Caco-2 (cell line): ENCODE data around the gene ARHGEF38. TPM values are rescaled to one million over a fixed set of nuclear protein-coding genes. Genes with fewer than 3 reads are reported as not detected.

ENCODE experiments used
- BruUV-seq: library from RNA; stranded (reverse); fragments of 400-500 nt; replicated peaks from 2 replicates; lab custom pipeline; 2021; lab: Mats Ljungman, UMichigan
- CTCF ChIA-PET: fragments of 300-600 bp; sonication (Branson Sonifier 250); formaldehyde crosslinking; loops from one replicate; lab custom pipeline; 2022; ENCODE audit warnings: antibody characterized with exemption; lab: Charles Lee
- POLR2A ChIA-PET: fragments of 300-600 bp; sonication (Branson Sonifier 250); formaldehyde crosslinking; loops from one replicate; lab custom pipeline; 2022; ENCODE audit warnings: antibody characterized with exemption; lab: Charles Lee
- DNase-seq, 2 experiments: peaks; one replicate each; pipeline versions ENCODE4 v3.0.0 to v3.0.0-alpha.2; 2020 to 2022
- H3K27me3 ChIP-seq: replicated peaks from 2 replicates; pipeline ENCODE4 v1.6.0; 2011; ENCODE audit warnings: low read length; ENCODE audit not compliant: control insufficient read depth, insufficient read depth
- H3K36me3 ChIP-seq: 2 replicates; pipeline ENCODE4 v1.5.1; 2011; ENCODE audit warnings: low read length; ENCODE audit not compliant: control insufficient read depth, insufficient read depth
- H3K4me1 ChIP-seq: fragments of 250-450 bp; sonication (Bioruptor Pico); 2 replicates; pipeline ENCODE4 v1.5.1; 2020; ENCODE audit warnings: mild to moderate bottlenecking
- H3K4me3 ChIP-seq: 2 replicates; pipeline ENCODE4 v1.5.1; 2011; ENCODE audit warnings: low read depth, mild to moderate bottlenecking, control low read depth, low read length
- H3K9me3 ChIP-seq: fragments of 250-450 bp; sonication (Bioruptor Pico); 2 replicates; pipeline ENCODE4 v1.5.1; 2020; ENCODE audit warnings: mild to moderate bottlenecking, moderate library complexity
- H3K27ac Mint-ChIP-seq: one replicate; pipeline ENCODE4 v1.8.0; 2022; ENCODE audit warnings: mixed read lengths; ENCODE audit not compliant: unreplicated experiment
- H3K27me3 Mint-ChIP-seq: one replicate; pipeline ENCODE4 v1.8.0; 2022; ENCODE audit warnings: mixed read lengths; ENCODE audit not compliant: insufficient read depth, unreplicated experiment
- H3K36me3 Mint-ChIP-seq: one replicate; pipeline ENCODE4 v1.8.0; 2022; ENCODE audit warnings: mild to moderate bottlenecking, mixed read lengths; ENCODE audit not compliant: insufficient read depth, unreplicated experiment
- H3K4me1 Mint-ChIP-seq: one replicate; pipeline ENCODE4 v1.8.0; 2022; ENCODE audit warnings: low read depth, mixed read lengths; ENCODE audit not compliant: unreplicated experiment
- H3K4me3 Mint-ChIP-seq: one replicate; pipeline ENCODE4 v1.8.0; 2022; ENCODE audit warnings: mild to moderate bottlenecking, moderate library complexity, mixed read lengths; ENCODE audit not compliant: unreplicated experiment
- H3K9me3 Mint-ChIP-seq: one replicate; pipeline ENCODE4 v1.8.0; 2022; ENCODE audit warnings: mixed read lengths; ENCODE audit not compliant: unreplicated experiment
- intact Hi-C: fragments of 100-400 bp; cut with micrococcal nuclease; formaldehyde crosslinking; loops from one replicate; pipeline ENCODE4 v1.10.0; 2022; ENCODE audit not compliant: unreplicated experiment
- total RNA-seq: library from RNA; stranded (reverse); gene quantifications from 2 replicates; pipeline ENCODE4 v1.2.3, GENCODE V29; 2022
- TF ChIP-seq, protein P1 (sequence below), 2 experiments: fragments of 200-600 bp in 1 of 2; IDR thresholded peaks; 1 replicate in 1 of 2; 2 replicates in 1 of 2; pipeline versions ENCODE4 v1.5.1 to v1.8.0; 2011 to 2022; ENCODE audit warnings: antibody characterized with exemption in 1 of 2, control low read depth in 1 of 2, inconsistent platforms in 1 of 2, low read depth in 1 of 2, low read length in 1 of 2, mild to moderate bottlenecking in 1 of 2, moderate library complexity in 1 of 2; ENCODE audit not compliant: insufficient read depth in 1 of 2, severe bottlenecking in 1 of 2, unreplicated experiment in 1 of 2

Gene ARHGEF38
- total RNA-seq, 1 experiment from 2014 or later: 3.5 TPM

DNA sequence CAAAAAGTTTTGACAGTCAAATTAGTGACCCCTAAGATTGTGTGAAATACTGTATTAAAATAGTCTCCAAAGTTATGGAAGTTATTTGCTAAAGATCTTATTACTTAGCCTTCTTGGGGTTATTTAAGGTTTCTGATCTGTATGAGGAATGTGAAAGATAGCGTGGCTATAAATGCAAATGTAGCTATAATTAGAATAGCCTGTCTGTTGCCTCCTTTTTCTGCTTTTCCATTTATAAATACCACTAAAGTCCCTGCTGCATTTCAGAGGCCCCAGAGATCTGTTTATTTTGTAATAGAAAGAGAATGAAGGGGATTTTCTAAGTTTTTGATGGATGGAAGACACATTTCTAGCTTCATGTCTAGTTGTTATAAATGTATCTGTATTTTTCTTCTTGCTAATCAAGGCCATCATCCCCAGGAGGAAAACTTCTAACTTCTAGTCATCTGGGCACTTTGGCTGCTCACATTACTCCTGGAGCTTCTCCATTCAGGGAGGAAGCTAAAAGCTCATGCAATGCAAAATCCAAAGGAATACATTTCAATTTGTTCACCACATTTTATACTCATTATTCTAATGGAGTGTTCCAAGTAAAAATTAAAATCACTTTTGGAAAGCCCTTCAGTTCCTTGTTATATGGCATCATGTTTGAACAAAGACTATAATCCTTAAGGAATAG is 82.1 kb downstream of the ARHGEF38 start:
- Histone ChIP-seq H3K4me3 (no peak overlapping the region), H3K9me3 (no peaks in the 10 kb centered on the region), H3K4me1 (0 out of 2 replicates have a peak, but pooled peaks cover 4% of the 10 kb centered on the region), H3K27me3 (no peaks in the 10 kb centered on the region), H3K36me3 (no peaks in the 10 kb centered on the region)
- intact Hi-C loops: no loop called here
- POLR2A ChIA-PET: no interaction called here
- Mint-ChIP-seq H3K27ac (no peak overlapping the region), H3K27me3 (no peaks in the 10 kb centered on the region), H3K4me3 (no peak overlapping the region), H3K9me3 (no peaks in the 10 kb centered on the region), H3K4me1 (no peaks in the 10 kb centered on the region), H3K36me3 (no peaks in the 10 kb centered on the region)
- TF ChIP-seq, protein P1, sequence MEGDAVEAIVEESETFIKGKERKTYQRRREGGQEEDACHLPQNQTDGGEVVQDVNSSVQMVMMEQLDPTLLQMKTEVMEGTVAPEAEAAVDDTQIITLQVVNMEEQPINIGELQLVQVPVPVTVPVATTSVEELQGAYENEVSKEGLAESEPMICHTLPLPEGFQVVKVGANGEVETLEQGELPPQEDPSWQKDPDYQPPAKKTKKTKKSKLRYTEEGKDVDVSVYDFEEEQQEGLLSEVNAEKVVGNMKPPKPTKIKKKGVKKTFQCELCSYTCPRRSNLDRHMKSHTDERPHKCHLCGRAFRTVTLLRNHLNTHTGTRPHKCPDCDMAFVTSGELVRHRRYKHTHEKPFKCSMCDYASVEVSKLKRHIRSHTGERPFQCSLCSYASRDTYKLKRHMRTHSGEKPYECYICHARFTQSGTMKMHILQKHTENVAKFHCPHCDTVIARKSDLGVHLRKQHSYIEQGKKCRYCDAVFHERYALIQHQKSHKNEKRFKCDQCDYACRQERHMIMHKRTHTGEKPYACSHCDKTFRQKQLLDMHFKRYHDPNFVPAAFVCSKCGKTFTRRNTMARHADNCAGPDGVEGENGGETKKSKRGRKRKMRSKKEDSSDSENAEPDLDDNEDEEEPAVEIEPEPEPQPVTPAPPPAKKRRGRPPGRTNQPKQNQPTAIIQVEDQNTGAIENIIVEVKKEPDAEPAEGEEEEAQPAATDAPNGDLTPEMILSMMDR (IDR thresholded peaks at IDR 0.05; ENCODE audit: insufficient read depth in 1 of 2, low read depth in 1 of 2, low read length in 1 of 2, severe bottlenecking in 1 of 2, unreplicated experiment in 1 of 2): no peak
- CTCF ChIA-PET: no interaction called here
- DNase-seq: no peak
- no TSS peak for BruUV-seq

DNA sequence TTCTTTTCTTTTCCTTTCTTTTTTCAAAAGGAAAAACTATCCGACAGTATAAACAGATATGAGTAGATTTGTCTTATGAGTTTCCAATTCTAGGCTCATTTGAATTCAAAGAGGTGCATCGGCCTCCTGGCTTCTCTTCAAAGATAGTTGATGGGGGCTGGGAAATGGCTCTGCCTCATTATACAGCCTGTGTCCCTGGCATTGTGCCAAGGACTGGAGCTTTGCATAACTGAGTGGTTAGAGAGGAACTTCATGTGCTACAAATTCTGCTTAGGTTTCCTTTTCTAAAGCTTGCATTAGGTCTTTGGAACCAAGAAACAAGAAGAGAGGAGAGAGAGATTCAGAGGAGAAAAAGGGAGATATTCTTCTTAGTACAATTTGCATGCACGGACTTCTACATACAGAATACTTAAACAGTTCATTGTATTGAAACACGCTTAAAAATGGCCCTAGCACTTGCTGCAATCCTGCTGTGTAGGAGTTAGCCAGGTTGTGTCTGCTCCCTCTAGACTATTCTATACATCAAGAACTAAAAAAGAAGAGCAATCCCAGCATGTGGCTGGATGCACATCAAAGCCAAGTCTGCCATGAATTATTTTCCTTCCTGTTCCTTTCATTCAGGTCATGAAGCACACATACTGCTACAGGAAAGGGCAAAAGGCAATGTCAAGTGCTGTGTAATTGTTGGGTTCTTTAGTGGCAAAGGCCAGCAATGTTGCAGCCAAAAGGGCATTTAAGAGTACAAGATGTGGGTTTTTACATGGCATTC is 85.2 kb downstream of the ARHGEF38 start:
- BruUV-seq: no TSS peak
- no peak overlapping the region for H3K4me3 Mint-ChIP-seq
- ChIA-PET POLR2A (no interaction called here), CTCF (no interaction called here)
- no peak for DNase-seq
- intact Hi-C loops: no loop called here
- H3K9me3 Mint-ChIP-seq: peaks cover 9% of the 10 kb centered on the region
- 0 out of 2 replicates have a peak, but pooled peaks cover 4% of the 10 kb centered on the region for H3K4me1 ChIP-seq
- no peaks in the 10 kb centered on the region for H3K4me1 Mint-ChIP-seq
- TF ChIP-seq, protein P1 (IDR thresholded peaks at IDR 0.05; ENCODE audit: insufficient read depth in 1 of 2, low read depth in 1 of 2, low read length in 1 of 2, severe bottlenecking in 1 of 2, unreplicated experiment in 1 of 2): no peak
- H3K27ac Mint-ChIP-seq: no peak overlapping the region
- H3K36me3 Mint-ChIP-seq: no peaks in the 10 kb centered on the region
- H3K27me3 ChIP-seq: no peaks in the 10 kb centered on the region
- no peaks in the 10 kb centered on the region for H3K9me3 ChIP-seq
- no peak overlapping the region for H3K4me3 ChIP-seq
- no peaks in the 10 kb centered on the region for H3K36me3 ChIP-seq
- peaks cover 3% of the 10 kb centered on the region for H3K27me3 Mint-ChIP-seq

DNA sequence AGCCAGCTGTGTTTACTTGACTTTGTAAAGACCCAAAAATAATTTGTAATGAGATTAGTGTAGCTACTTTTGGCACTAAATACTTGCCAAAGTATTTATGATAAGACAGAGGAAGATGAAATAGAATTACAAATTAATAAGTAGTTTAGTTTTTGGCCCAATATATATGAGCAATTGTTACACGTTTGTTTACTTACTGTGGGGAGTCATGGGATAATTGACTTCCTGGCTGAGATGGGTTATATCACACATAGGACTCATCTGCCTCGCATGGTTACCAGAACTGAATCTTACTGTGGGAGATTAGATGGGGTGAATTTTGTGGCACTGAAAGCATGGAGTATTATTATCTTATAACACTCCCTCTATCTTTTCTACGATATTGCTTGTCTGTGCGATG is 89.4 kb downstream of the ARHGEF38 start:
- no peak overlapping the region for H3K27ac Mint-ChIP-seq

More for the DNA sequence above, 89.4 kb downstream of the ARHGEF38 start:
- ChIA-PET CTCF (no interaction called here), POLR2A (no interaction called here)
- Histone ChIP-seq H3K36me3 (no peaks in the 10 kb centered on the region), H3K4me1 (no peaks in the 10 kb centered on the region), H3K27me3 (no peaks in the 10 kb centered on the region), H3K9me3 (no peaks in the 10 kb centered on the region), H3K4me3 (no peak overlapping the region)
- no peaks in the 10 kb centered on the region for H3K4me1 Mint-ChIP-seq
- peaks cover 9% of the 10 kb centered on the region for H3K9me3 Mint-ChIP-seq
- intact Hi-C loops: no loop called here
- DNase-seq: no peak
- no peak overlapping the region for H3K4me3 Mint-ChIP-seq
- H3K27me3 Mint-ChIP-seq: peaks cover 3% of the 10 kb centered on the region
- BruUV-seq: no TSS peak
- H3K36me3 Mint-ChIP-seq: no peaks in the 10 kb centered on the region
- TF ChIP-seq, protein P1 (IDR thresholded peaks at IDR 0.05; ENCODE audit: insufficient read depth in 1 of 2, low read depth in 1 of 2, low read length in 1 of 2, severe bottlenecking in 1 of 2, unreplicated experiment in 1 of 2): no peak
